GM12872 (cell line): Measurements from ENCODE around the gene CACTIN.

Experiments used
- CTCF ChIP-seq: IDR thresholded peaks from 3 replicates; pipeline ENCODE4 v1.5.1; 2011; ENCODE audit warnings: low read depth, mild to moderate bottlenecking, low read length, moderate library complexity; ENCODE audit not compliant: insufficient read depth

The CACTIN gene

DNA sequence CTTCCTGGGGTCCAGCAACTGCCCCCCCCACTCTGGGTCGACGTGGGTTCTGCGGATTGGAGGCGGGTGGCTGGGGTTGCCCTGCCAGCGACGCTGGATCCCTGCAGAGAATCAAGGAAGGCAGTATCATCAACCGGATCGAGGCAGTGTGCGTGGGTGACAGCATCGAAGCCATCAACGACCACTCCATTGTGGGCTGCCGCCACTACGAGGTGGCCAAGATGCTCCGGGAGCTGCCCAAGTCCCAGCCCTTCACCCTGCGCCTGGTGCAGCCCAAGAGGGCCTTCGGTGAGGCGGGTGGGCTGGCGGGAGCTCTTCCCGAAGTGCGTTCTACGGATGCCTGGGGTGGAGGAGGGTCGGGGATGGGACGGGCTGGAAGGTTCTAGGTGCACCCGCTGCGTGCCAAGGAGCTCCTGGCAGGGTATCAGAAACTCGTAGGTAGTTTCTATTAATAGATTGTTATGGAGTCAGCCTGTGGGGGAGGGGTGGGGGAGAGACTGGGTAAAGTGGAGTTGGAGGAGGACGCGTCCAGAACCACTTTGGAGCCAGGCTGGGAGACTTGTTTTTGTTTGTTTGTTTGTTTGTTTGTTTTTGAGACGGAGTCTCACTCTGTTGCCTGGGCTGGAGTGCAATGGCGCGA lies 39.8 kb downstream of the CACTIN start:
- no peak for TF ChIP-seq CTCF

DNA sequence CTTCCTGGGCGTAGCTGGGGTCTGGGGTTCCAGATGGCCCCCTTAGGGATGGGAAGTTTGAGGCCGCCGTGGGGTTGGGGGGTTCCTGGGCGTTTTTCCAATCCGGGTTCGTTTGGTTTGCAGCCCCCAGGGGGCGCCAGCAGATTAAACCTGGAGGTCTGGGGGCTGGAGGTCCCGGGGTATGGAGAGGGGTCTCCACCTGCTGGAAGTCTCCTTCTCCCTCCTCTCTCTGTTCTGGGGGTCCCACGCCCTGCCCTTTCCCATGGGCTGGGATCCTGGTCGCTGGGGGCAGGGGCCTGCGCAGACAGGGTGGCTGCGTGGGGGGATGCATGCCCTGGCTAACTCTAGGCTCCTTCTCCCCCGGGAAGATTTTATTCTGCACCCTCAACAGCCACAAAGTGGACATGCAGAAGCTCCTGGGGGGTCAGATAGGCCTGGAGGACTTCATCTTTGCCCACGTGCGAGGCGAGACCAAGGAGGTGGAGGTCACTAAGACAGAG lies 40.4 kb downstream of the CACTIN start:
- TF ChIP-seq CTCF = peak; percentile 61

DNA sequence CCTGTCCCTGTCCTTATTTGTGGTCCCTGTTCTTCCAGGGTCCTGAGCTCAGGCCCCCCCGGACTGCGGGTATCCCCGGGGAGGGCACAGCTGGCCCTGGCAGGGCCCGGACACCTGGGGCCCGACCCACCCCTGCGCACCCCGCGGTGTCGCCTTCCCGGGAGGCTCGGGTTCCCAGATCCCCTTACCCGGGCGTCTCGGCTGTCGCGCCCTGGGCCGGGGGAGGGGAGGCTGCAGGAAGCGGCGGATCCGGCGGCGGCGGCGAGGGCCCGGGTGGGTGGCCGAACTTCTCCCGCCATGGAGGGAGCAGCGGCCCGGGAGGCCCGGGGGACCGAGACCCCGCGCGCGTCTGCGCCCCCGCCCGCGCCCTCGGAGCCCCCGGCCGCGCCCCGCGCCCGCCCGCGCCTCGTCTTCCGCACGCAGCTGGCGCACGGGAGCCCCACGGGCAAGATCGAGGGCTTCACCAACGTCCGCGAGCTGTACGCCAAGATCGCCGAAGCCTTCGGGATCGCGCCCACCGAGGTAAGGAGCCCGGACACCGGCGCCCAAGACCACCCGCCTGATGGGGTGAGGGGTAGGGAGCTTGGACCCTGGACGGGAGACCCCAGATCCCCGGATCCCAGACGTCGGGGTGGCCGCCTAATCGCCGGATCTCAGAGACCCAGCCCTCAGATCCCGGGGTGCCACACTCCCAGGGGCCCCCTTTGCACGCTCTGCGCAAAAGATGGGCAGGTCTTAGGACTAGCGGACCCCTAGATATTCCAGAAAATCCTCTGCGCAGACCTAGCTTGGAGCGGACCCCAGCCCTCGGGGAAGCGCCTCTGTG lies 41.1 kb downstream of the CACTIN start, which contains the start of gene GIPC3:
Gene GIPC3, plus strand, starts transcription at position 178 of the 826 bp plus-strand sequence. Its CDS starts 120 bp downstream, at position 298.
- TF ChIP-seq CTCF = no peak

DNA sequence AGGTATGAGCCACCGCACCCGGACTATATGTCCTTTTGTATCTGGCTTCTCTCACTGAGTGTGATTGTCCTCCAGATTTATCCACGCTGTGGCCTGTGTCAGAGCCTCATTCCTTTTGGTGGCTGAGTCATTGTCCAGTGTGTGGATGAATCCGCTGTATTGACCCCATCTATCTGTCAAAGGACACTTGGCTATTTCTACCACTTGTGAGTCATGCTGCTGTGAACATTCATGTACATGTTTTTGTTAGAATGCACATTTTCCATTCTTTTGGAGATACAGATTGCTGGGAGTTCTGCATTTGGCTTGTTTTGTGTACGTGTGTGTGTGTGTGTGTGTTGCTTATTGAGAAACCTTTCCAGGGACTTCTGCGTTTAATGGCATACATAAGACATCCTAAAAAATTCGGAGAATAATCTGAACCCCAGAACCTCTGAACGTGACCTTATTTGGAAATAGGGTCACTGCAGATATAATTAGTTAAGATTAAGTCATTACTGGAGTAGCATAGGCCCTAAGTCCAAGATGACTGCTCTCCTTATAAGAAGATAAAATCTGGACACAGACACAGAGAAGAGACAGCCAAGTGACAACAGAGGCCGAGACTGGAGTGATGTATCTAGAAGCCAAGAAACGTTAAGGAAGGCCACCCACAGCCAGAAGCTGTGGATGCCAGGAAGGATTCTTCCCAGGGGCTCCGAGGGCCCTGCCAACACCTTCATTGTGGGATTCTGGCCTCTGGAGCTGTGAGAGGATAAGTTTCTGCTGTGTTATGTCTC lies 46.2 kb downstream of the CACTIN start:
- TF ChIP-seq CTCF = no peak

GRCh38 chr19:3578390-3578789 lies 48.2 kb downstream of the CACTIN start:
- no peak for TF ChIP-seq CTCF

GRCh38 chr19:3577723-3578344 lies 48.8 kb downstream of the CACTIN start:
- no peak for TF ChIP-seq CTCF
